Endodermal cell (in vitro differentiated cells): ENCODE measurements around the gene APIP. TPM values are rescaled to one million over a fixed set of nuclear protein-coding genes. Genes with fewer than 3 reads are reported as not detected.

Experiments used
- DNase-seq: peaks from one replicate; pipeline ENCODE4 v3.0.0-alpha.2; 2017
- H3K27ac ChIP-seq: 2 replicates; pipeline ENCODE4 v1.5.1; 2013; ENCODE audit warnings: mild to moderate bottlenecking, low read depth, low read length, moderate library complexity
- H3K27me3 ChIP-seq: 2 replicates; pipeline ENCODE4 v1.6.1; 2013; ENCODE audit warnings: mild to moderate bottlenecking, low read length, moderate library complexity; ENCODE audit not compliant: insufficient read depth, control insufficient read depth, poor library complexity, severe bottlenecking
- H3K36me3 ChIP-seq: 2 replicates; pipeline ENCODE4 v1.7.0; 2013; ENCODE audit warnings: mild to moderate bottlenecking, low read length, moderate library complexity; ENCODE audit not compliant: control insufficient read depth, insufficient read depth
- H3K4me1 ChIP-seq: one replicate; pipeline ENCODE4 v1.7.0; 2013; ENCODE audit warnings: low read length; ENCODE audit not compliant: control insufficient read depth, insufficient read depth
- H3K4me3 ChIP-seq: 2 replicates; pipeline ENCODE4 v1.5.1; 2013; ENCODE audit warnings: mild to moderate bottlenecking, low read length, moderate library complexity
- H3K9ac ChIP-seq: 2 replicates; pipeline ENCODE4 v1.6.1; 2013; ENCODE audit warnings: mild to moderate bottlenecking, low read length, moderate library complexity; ENCODE audit not compliant: poor library complexity, severe bottlenecking; ENCODE audit errors: extremely low read depth
- H3K9me3 ChIP-seq: 2 replicates; pipeline ENCODE4 v1.6.1; 2013; ENCODE audit warnings: mild to moderate bottlenecking, low read length, moderate library complexity; ENCODE audit not compliant: control insufficient read depth
- H3K27ac Mint-ChIP-seq: 2 replicates; pipeline ENCODE4 v1.8.0; 2020; ENCODE audit warnings: mixed read lengths
- H3K27me3 Mint-ChIP-seq: 2 replicates; pipeline ENCODE4 v1.8.0; 2021; ENCODE audit warnings: mild to moderate bottlenecking, mixed read lengths; ENCODE audit not compliant: insufficient read depth
- H3K36me3 Mint-ChIP-seq: 2 replicates; pipeline ENCODE4 v1.8.0; 2020; ENCODE audit warnings: low read depth, mixed read lengths
- H3K4me1 Mint-ChIP-seq: 2 replicates; pipeline ENCODE4 v1.8.0; 2020; ENCODE audit warnings: mixed read lengths
- H3K4me3 Mint-ChIP-seq: 2 replicates; pipeline ENCODE4 v1.8.0; 2020; ENCODE audit warnings: mild to moderate bottlenecking, moderate library complexity, mixed read lengths
- H3K9me3 Mint-ChIP-seq: 2 replicates; pipeline ENCODE4 v1.8.0; 2020; ENCODE audit warnings: mild to moderate bottlenecking, mixed read lengths
- WGBS, 2 experiments: methylation state at CpG; one replicate each; pipeline versions ENCODE4 v1.1.5 to v1.1.7; 2013; ENCODE audit warnings: missing lambda C conversion rate in 2 of 2, mixed read lengths in 1 of 2; ENCODE audit not compliant: insufficient coverage in 1 of 2, insufficient read length in 1 of 2; 5-methylcytosine and 5-hydroxymethylcytosine counted together
- long read RNA-seq, 4 experiments: library from polyadenylated mRNA in 2 of 4; library from RNA in 1 of 4; library from capped mRNA in 1 of 4; stranded (forward) in 3 of 4; unstranded in 1 of 4; transcript quantifications; one replicate each; pipeline ENCODE4 v2.0.0, GENCODE V29; 2020 to 2021; ENCODE audit warnings: inconsistent platforms in 1 of 4
- polyA plus RNA-seq, 2 experiments: library from polyadenylated mRNA; stranded (reverse); fragments of 50-300 nt; gene quantifications; one replicate each; pipeline ENCODE4 v1.2.3, GENCODE V29; 2013
- total RNA-seq, 2 donors: library from RNA; stranded (reverse); fragmentation: NEBNext Ultra II Directional in 1 of 2; extraction: Animal tissue kit (Norgen Biotek cat#: 25700) in 1 of 2; gene quantifications; 2 replicates in 1 of 2; 3 replicates in 1 of 2; pipeline ENCODE4 v1.2.1, GENCODE V29; 2021
- TF ChIP-seq, protein P1 (sequence below): fragments of 200-600 bp; sonication (generic); conservative IDR thresholded peaks from 2 replicates; pipeline ENCODE4 v1.5.0; 2021; ENCODE audit warnings: antibody characterized with exemption, mild to moderate bottlenecking

The APIP gene, protein sequence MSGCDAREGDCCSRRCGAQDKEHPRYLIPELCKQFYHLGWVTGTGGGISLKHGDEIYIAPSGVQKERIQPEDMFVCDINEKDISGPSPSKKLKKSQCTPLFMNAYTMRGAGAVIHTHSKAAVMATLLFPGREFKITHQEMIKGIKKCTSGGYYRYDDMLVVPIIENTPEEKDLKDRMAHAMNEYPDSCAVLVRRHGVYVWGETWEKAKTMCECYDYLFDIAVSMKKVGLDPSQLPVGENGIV
- total RNA-seq: 10 to 100 TPM; 31.8 to 46.2 TPM
- 30.9 TPM for polyA plus RNA-seq (2013, experiment 1 of 2)
- polyA plus RNA-seq (2013, experiment 2 of 2): 27.4 TPM
- long read RNA-seq, experiment 1, transcript APIP-202 (6 exons, 1,042 nt): minor isoform, 5 of 21 reads
- long read RNA-seq, experiment 1, transcript APIP-201 (7 exons, 1,366 nt): major isoform, 6 of 21 reads
- long read RNA-seq, experiment 1, partial matches to known transcripts: 3 of 21 reads
- long read RNA-seq, experiment 1, other reads (novel, unspliced or antisense): 7 of 21 reads
- long read RNA-seq, experiment 2, transcript APIP-201 (7 exons, 1,366 nt): major isoform, 16 of 24 reads
- long read RNA-seq, experiment 2, partial matches to known transcripts: 3 of 24 reads
- long read RNA-seq, experiment 2, other reads (novel, unspliced or antisense): 3 of 24 reads
- long read RNA-seq, experiment 3, transcript APIP-202 (6 exons, 1,042 nt): minor isoform, 6 of 52 reads
- long read RNA-seq, experiment 3, transcript APIP-201 (7 exons, 1,366 nt): major isoform, 39 of 52 reads
- long read RNA-seq, experiment 3, partial matches to known transcripts: 2 of 52 reads
- long read RNA-seq, experiment 3, other reads (novel, unspliced or antisense): 5 of 52 reads
- long read RNA-seq, experiment 4, transcript APIP-201 (7 exons, 1,366 nt): major isoform, 73 of 125 reads
- long read RNA-seq, experiment 4, transcript APIP-202 (6 exons, 1,042 nt): minor isoform, 28 of 125 reads
- long read RNA-seq, experiment 4, partial matches to known transcripts: 2 of 125 reads
- long read RNA-seq, experiment 4, other reads (novel, unspliced or antisense): 22 of 125 reads

DNA sequence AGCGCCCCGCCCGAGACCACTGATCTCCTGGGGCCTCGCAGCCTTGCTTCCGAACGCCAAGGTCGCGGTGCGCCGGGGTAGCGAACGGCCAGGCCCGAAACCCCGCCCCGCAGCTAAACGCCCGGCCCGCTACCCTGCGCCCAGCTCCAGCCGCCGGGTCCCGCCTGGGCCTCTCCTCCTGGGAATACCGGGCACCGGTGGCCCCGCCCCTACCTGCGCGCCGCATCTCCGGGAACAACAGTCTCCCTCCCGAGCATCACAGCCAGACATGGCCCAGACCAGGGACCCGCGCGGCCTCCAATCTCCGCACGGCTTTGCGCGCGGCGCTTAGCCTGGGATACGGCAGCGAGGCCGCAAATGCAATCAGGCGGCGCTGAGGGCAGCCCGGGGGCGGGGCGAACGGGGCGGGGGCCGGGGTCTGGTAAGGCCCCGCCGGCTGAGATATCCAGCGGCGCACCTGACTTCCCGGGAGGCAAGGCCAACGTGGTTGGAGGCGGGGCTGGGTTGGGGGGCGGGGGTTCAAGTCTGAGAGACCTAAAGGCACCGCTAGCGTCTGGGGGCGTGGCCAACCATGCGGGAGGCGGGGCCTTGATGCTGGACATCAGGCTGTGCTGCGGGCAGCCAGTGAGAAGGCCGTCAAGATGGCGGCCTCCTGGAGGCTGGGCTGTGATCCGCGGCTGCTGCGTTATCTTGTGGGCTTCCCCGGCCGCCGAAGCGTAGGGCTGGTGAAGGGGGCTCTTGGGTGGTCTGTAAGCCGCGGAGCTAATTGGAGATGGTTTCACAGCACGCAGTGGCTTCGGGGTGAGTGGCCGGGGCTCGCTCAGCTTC, at the start of gene APIP, which contains the start of gene PDHX:
TSS of gene APIP (minus strand) at position 365 of the 828 bp plus-strand sequence. CDS start at position 270, 95 bp downstream.
TSS of gene PDHX (plus strand) at position 604 of the 828 bp plus-strand sequence. CDS start at position 642, 38 bp downstream.
- Histone ChIP-seq H3K36me3 (peaks cover 26% of the 10 kb centered on the region), H3K4me3 (peak within 1 kb of the TSS; percentile 87), H3K4me1 (peaks cover 7% of the 10 kb centered on the region), H3K9ac (peak within 1 kb of the TSS; percentile 96), H3K27ac (peak within 1 kb of the TSS; percentile 91), H3K27me3 (no peaks in the 10 kb centered on the region), H3K9me3 (peaks cover 6% of the 10 kb centered on the region)
- Mint-ChIP-seq H3K36me3 (peaks cover 27% of the 10 kb centered on the region), H3K27ac (peak within 1 kb of the TSS; percentile 99), H3K27me3 (no peaks in the 10 kb centered on the region), H3K4me1 (peaks cover 16% of the 10 kb centered on the region), H3K9me3 (no peaks in the 10 kb centered on the region), H3K4me3 (peak within 1 kb of the TSS; percentile 98)
- 0% methylated on average over 31 to 79 of the region's 79 CpGs for WGBS, 2 experiments
- TF ChIP-seq, protein P1, sequence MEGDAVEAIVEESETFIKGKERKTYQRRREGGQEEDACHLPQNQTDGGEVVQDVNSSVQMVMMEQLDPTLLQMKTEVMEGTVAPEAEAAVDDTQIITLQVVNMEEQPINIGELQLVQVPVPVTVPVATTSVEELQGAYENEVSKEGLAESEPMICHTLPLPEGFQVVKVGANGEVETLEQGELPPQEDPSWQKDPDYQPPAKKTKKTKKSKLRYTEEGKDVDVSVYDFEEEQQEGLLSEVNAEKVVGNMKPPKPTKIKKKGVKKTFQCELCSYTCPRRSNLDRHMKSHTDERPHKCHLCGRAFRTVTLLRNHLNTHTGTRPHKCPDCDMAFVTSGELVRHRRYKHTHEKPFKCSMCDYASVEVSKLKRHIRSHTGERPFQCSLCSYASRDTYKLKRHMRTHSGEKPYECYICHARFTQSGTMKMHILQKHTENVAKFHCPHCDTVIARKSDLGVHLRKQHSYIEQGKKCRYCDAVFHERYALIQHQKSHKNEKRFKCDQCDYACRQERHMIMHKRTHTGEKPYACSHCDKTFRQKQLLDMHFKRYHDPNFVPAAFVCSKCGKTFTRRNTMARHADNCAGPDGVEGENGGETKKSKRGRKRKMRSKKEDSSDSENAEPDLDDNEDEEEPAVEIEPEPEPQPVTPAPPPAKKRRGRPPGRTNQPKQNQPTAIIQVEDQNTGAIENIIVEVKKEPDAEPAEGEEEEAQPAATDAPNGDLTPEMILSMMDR: no peak
- DNase-seq: peak; percentile 99

DNA sequence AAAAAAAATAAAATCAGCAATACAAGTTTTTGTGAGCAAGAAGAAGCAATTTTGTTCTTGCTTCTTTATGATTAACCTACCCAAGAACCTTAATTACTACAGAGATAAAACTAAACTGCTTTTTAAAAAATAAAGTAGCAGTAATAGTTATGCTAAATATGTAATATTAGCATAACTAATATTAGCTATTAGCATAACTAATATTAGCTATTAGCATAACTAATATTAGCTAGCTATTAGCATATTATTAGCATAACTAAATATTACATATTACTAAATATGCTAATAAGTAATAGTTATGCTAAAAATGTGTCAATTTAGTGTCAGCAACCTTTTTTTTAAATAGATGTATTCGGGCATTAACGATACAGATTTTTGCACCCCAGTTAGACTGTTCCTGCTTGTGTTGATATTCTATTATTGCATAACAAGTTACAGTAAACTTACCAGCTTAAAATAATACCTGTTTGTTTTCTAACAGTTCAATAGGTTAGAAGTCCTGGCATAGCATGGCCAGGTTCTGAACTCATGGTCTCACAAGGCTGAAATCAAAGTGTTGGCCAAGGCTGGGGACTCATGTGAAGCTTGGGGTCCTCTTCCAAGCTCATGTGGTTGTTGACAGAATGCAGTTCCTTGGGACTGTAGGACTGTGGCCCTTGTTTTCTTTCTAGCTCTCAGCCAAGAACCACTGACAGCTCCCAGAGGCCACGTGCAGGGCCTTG, 48.6 kb upstream of the APIP start:
- Histone ChIP-seq H3K9me3 (no peaks in the 10 kb centered on the region), H3K4me3 (no peak overlapping the region), H3K36me3 (peaks cover 57% of the 10 kb centered on the region), H3K27ac (no peak overlapping the region), H3K4me1 (peaks cover 8% of the 10 kb centered on the region), H3K27me3 (no peaks in the 10 kb centered on the region), H3K9ac (no peak overlapping the region)
- no peak for DNase-seq
- peaks cover 42% of the 10 kb centered on the region for H3K36me3 Mint-ChIP-seq
- 65 to 100% methylated on average over 1 to 3 of the region's 3 CpGs for WGBS, 2 experiments
- TF ChIP-seq, protein P1: no peak
- H3K9me3 Mint-ChIP-seq: no peaks in the 10 kb centered on the region
- H3K27me3 Mint-ChIP-seq: no peaks in the 10 kb centered on the region
- peaks cover 6% of the 10 kb centered on the region for H3K4me1 Mint-ChIP-seq
- no peak overlapping the region for H3K27ac Mint-ChIP-seq
- no peak overlapping the region for H3K4me3 Mint-ChIP-seq
